ENCODE data around the gene MAP3K4.

Gene MAP3K4

DNA sequence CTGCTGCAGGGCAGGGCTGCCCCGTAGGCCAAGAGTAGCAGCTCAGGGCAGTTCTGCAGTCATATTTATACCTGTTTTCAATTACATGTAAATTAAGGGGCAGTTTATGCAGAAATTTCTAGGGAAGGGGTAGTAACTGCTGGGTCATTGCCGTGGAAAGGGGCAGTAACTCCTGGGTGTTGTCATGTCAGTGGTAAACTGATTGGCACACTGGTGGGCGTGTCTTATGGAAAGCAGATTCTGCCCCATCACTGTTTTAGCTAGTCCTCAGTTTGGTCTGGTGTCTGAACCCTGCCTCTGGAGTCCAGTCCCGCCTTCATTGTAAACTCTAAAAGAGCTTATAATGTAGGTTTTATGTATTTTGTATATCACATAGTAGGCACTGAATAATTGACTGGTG is 22.1 kb downstream of the MAP3K4 start:
- Histone ChIP-seq H3K9me3 (ENCODE audit: control insufficient read depth, low read length) (no peaks in the 10 kb centered on the region), H3K27me3 (ENCODE audit: control insufficient read depth, insufficient read depth, low read length) (peaks cover 11% of the 10 kb centered on the region), H3K4me1 (ENCODE audit: control insufficient read depth, insufficient read depth, low read length) (peaks cover 12% of the 10 kb centered on the region), H3K4me3 (ENCODE audit: low read length) (no peak overlapping the region), H3K9ac (ENCODE audit: low read length) (no peak overlapping the region), H3K36me3 (ENCODE audit: control insufficient read depth, insufficient read depth, low read length) (no peaks in the 10 kb centered on the region)

DNA sequence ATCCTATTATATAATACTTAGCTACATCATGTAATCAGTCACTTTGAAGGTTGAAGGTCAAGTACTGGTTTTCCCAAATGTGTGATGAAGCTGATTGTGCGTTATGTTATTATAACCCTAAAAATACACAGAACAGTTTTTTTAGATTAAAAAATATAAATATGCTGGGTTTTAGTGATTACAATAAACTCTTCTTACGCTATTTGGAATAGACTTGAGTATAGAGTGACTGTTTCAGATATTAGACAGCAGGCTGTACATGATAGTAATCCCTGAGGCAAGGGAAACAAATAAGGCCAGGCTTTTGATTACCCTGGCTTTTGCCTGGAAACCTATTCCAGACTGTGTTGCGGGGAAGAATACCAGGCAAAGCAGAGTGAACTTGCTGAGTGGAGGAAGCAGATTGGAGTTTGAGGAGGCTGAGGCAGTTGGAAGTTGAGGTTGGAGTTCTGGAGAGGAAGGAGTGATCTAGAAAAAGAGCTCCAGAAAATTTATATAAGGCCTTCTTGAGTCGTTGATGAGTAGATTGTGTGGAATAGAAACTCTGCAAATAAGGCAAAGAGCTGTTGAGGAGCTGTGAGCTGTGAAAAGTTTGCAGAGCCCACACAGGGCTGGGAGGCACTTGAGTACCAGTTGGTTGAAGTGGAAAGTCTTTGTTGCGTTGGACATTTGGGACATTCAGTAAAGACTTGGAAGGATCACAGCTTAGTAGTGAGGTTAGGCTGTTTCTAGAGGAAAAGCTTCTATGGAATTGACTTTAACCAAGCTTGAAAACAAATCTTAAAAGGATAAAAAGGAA is 26.4 kb downstream of the MAP3K4 start:
- no peaks in the 10 kb centered on the region for H3K36me3 ChIP-seq (ENCODE audit: control insufficient read depth, insufficient read depth, low read length)
- no peak overlapping the region for H3K4me3 ChIP-seq (ENCODE audit: low read length)
- no peak overlapping the region for H3K9ac ChIP-seq (ENCODE audit: low read length)
- H3K9me3 ChIP-seq (ENCODE audit: control insufficient read depth, low read length) = no peaks in the 10 kb centered on the region
- no peaks in the 10 kb centered on the region for H3K27me3 ChIP-seq (ENCODE audit: control insufficient read depth, insufficient read depth, low read length)
- H3K4me1 ChIP-seq (ENCODE audit: control insufficient read depth, insufficient read depth, low read length) = no peaks in the 10 kb centered on the region

DNA sequence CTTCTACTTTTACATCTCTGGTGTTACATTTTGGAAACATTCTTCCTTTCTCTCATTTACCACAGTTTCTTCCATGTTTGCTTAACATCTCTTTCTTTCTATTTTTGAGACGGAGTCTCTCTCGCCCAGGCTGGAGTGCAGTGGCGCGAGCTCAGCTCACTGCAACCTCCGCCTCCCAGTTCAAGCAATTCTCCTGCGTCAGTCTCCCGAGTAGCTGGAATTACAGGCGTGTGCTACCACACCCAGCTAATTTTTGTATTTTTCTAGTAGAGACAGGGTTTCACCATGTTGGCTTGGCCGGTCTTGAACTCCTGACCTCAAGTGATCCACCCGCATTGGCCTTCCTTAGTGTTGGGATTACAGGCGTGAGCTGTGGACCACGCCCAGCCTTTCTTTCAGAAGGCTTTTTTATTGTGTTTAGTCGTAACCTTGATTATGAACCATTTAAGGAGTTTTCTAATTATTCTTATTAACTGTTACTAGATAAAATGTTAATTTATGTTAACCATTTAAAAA is 27.8 kb downstream of the MAP3K4 start:
- H3K9me3 ChIP-seq (ENCODE audit: control insufficient read depth, low read length) = no peaks in the 10 kb centered on the region
- H3K27me3 ChIP-seq (ENCODE audit: control insufficient read depth, insufficient read depth, low read length) = no peaks in the 10 kb centered on the region
- H3K36me3 ChIP-seq (ENCODE audit: control insufficient read depth, insufficient read depth, low read length) = no peaks in the 10 kb centered on the region
- no peak overlapping the region for H3K9ac ChIP-seq (ENCODE audit: low read length)
- H3K4me3 ChIP-seq (ENCODE audit: low read length) = no peak overlapping the region
- no peaks in the 10 kb centered on the region for H3K4me1 ChIP-seq (ENCODE audit: control insufficient read depth, insufficient read depth, low read length)

DNA sequence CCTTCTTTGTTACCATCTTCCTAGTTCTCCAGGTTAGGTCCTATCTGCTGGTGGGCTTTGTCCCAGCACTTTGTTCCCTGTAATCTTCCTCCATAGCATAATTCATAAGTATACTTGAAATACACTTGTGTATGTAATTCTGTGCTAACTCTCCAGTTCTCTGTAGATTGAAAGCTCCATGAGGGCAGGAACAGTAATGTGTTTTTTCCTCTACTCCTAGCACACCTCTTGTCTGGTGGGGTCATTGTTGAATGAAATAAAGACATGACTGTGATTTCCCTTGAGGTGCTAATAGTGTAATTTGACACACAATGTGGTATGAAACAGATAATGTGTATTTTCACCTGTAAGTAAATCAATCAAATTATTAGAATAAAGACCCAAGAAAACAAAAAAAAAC is 30.0 kb downstream of the MAP3K4 start:
- Histone ChIP-seq H3K4me1 (ENCODE audit: control insufficient read depth, insufficient read depth, low read length) (no peaks in the 10 kb centered on the region), H3K9ac (ENCODE audit: low read length) (no peak overlapping the region), H3K36me3 (ENCODE audit: control insufficient read depth, insufficient read depth, low read length) (no peaks in the 10 kb centered on the region), H3K4me3 (ENCODE audit: low read length) (no peak overlapping the region), H3K9me3 (ENCODE audit: control insufficient read depth, low read length) (no peaks in the 10 kb centered on the region), H3K27me3 (ENCODE audit: control insufficient read depth, insufficient read depth, low read length) (no peaks in the 10 kb centered on the region)

DNA sequence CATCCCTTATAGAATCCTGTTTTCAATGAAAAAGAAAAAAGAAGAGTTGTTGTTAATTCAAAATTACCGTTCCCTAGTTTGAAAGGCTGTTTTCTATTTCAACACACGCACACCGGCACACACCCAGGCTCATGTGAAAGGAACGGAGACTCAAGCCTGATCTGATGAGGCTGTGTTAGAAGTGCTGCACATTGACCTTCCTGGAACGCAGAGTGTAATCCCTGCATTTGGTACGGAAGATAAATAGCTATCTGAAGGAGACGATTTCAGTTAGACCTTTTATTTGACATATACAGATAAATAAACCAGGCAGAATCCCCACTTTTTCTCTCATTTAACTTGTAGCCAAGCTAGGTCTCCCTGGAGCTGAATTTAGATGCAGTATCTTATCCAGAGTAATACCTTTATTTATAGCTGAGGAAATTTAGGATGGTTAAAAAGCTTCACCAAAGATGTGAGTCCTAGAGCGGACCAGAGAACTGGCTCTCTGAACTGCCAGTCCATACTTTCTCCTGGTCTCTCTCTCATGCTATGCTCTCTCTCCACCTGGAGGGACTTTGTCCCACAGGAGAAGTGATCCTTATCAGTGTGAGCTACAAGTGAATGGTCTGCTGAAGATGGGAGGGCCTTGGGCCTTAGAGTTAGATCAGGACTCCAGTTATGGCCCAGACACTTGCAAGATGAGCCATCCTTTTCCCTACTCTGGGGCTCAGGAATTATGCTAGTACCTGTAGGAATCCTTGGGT is 30.6 kb downstream of the MAP3K4 start:
- Histone ChIP-seq H3K9me3 (ENCODE audit: control insufficient read depth, low read length) (no peaks in the 10 kb centered on the region), H3K4me3 (ENCODE audit: low read length) (no peak overlapping the region), H3K4me1 (ENCODE audit: control insufficient read depth, insufficient read depth, low read length) (no peaks in the 10 kb centered on the region), H3K36me3 (ENCODE audit: control insufficient read depth, insufficient read depth, low read length) (no peaks in the 10 kb centered on the region), H3K27me3 (ENCODE audit: control insufficient read depth, insufficient read depth, low read length) (no peaks in the 10 kb centered on the region), H3K9ac (ENCODE audit: low read length) (no peak overlapping the region)

DNA sequence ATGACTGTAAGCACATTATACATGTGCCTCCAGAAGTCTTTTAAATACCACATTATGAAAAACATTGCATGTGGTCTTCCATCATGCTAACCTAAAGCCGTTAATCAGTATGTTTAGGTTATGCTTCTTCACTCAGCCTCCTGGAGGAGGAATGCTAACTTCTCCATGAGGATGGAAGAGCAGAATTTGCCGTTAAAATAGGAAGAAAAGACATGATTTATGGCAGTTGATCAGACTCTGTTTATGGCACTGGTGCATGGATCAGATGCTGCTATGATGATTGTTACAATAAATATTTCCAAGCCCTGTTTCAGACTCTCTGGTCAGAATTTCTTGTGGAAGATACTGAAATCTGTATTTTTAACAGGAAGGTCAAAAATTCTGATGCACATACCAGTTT is 31.7 kb downstream of the MAP3K4 start:
- H3K4me1 ChIP-seq (ENCODE audit: control insufficient read depth, insufficient read depth, low read length) = no peaks in the 10 kb centered on the region
- no peak overlapping the region for H3K4me3 ChIP-seq (ENCODE audit: low read length)
- no peaks in the 10 kb centered on the region for H3K36me3 ChIP-seq (ENCODE audit: control insufficient read depth, insufficient read depth, low read length)
- no peak overlapping the region for H3K9ac ChIP-seq (ENCODE audit: low read length)
- no peaks in the 10 kb centered on the region for H3K27me3 ChIP-seq (ENCODE audit: control insufficient read depth, insufficient read depth, low read length)
- no peaks in the 10 kb centered on the region for H3K9me3 ChIP-seq (ENCODE audit: control insufficient read depth, low read length)

DNA sequence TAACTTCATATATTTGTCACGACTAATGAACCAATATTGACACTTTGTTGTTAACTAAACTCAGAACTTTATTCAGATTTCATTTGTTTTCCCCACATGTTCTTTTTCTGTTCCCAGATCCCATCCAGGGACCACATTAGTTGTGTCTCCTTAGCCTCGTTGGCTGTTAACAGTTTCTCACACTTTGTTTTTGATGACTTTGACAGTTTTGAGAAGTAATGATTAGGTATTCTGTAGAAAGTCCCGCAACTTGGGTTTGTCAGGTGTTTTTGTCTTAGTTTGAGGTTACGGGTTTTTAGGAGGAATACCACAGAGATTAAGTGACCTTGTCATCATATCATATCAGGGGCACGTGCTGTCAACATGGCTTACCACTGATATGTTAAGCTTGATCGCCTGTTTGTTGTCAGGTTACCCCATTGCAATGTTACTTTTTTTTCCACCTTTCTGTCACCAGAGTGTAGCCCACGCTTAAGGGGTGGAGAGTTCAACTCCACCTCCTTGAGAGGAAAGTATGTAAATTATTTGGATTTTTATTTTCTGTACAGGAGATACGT is 32.9 kb downstream of the MAP3K4 start:
- H3K9ac ChIP-seq (ENCODE audit: low read length) = no peak overlapping the region
- no peaks in the 10 kb centered on the region for H3K27me3 ChIP-seq (ENCODE audit: control insufficient read depth, insufficient read depth, low read length)
- no peaks in the 10 kb centered on the region for H3K36me3 ChIP-seq (ENCODE audit: control insufficient read depth, insufficient read depth, low read length)
- no peaks in the 10 kb centered on the region for H3K9me3 ChIP-seq (ENCODE audit: control insufficient read depth, low read length)
- no peak overlapping the region for H3K4me3 ChIP-seq (ENCODE audit: low read length)
- H3K4me1 ChIP-seq (ENCODE audit: control insufficient read depth, insufficient read depth, low read length) = no peaks in the 10 kb centered on the region

DNA sequence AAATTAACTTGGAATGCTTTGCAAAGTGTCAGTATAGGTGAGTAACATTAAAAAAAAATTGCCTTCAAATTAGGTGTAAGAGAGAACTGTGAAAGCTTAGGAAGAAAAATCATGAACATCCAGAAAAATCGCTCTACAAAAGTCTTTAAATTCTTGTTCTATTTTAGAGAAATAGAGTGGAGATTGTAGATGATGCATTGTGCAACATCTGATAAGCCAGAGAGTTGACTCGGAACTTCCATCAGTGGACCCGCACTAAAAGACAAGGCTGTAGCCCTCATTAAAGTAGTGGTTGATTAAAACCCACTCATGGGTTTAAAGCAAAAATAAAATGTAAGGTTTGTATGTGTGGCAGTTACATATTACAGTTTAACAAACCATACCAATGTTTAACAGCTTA is 35.8 kb downstream of the MAP3K4 start:
- no peak overlapping the region for H3K4me3 ChIP-seq (ENCODE audit: low read length)
- no peak overlapping the region for H3K9ac ChIP-seq (ENCODE audit: low read length)
- H3K36me3 ChIP-seq (ENCODE audit: control insufficient read depth, insufficient read depth, low read length) = no peaks in the 10 kb centered on the region
- H3K4me1 ChIP-seq (ENCODE audit: control insufficient read depth, insufficient read depth, low read length) = no peaks in the 10 kb centered on the region
- H3K27me3 ChIP-seq (ENCODE audit: control insufficient read depth, insufficient read depth, low read length) = no peaks in the 10 kb centered on the region
- no peaks in the 10 kb centered on the region for H3K9me3 ChIP-seq (ENCODE audit: control insufficient read depth, low read length)

DNA sequence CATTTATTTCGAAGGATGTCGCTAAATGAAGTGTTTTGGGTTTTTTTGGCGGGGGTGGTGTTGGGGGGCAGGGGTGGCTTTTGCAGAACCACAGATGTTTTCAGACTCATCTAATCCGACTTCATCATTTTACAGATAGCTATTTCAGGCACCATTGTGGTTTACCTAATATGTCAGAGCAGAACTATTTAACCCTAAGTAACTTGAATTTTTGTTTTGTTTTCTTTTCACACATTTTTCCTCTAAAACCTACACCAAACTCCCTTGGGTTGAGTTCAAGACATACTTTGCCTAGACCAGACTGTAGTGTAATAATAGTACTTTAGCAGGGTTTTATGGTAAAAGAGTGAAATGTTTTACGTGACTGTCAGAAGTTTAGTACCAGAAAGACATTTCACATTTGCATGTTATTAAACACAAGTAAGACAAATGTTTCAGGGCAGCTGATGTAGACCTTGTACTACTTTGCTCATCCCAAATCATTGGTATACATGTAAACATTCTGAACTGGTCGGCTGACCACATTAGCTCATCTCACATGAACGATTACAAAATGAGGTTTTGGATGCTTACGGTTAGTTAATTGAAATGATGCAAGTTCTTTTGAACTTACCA is 37.7 kb downstream of the MAP3K4 start:
- no peak overlapping the region for H3K9ac ChIP-seq (ENCODE audit: low read length)
- H3K4me3 ChIP-seq (ENCODE audit: low read length) = no peak overlapping the region

DNA sequence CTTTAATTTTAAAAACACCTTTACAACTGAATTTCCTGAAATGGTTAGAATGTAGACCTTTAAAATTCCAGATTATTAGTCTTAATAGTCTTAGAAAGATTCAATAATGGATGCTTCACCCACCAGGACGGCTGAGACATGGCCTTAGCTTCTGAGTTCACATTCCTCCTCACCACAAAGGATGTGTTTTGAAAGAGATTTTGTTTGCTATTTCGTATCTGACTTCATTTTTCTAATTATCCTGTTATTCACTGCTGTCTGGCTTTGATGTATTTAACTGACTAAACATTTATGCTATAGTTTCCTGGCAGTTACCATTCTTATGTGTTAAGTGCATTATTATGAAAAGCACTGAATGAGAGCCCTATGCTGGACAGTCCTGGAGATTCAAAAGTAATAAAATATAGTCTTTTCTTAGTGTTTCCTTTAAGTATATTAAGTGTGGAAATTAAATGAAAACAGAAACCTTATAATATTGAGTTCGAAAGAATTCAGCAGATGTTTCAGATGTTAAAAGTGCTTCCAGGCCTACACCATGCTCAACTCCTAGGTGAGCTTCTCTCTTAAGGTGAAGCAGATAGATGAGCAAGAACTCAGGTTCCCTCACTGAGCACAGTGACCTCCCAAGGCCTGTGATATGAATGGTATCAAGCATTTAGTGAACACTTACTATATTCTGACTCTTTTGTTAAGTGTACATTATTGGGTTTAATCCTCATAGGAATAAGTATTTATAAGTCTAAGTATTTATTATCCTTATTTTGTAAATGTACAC is 40.3 kb downstream of the MAP3K4 start:
- H3K9me3 ChIP-seq (ENCODE audit: control insufficient read depth, low read length) = no peaks in the 10 kb centered on the region
- no peaks in the 10 kb centered on the region for H3K27me3 ChIP-seq (ENCODE audit: control insufficient read depth, insufficient read depth, low read length)
- no peaks in the 10 kb centered on the region for H3K4me1 ChIP-seq (ENCODE audit: control insufficient read depth, insufficient read depth, low read length)
- H3K36me3 ChIP-seq (ENCODE audit: control insufficient read depth, insufficient read depth, low read length) = no peaks in the 10 kb centered on the region
- H3K9ac ChIP-seq (ENCODE audit: low read length) = no peak overlapping the region
- no peak overlapping the region for H3K4me3 ChIP-seq (ENCODE audit: low read length)

More for the DNA sequence above, 37.7 kb downstream of the MAP3K4 start:
- no peaks in the 10 kb centered on the region for H3K36me3 ChIP-seq (ENCODE audit: control insufficient read depth, insufficient read depth, low read length)
- H3K4me1 ChIP-seq (ENCODE audit: control insufficient read depth, insufficient read depth, low read length) = no peaks in the 10 kb centered on the region
- no peaks in the 10 kb centered on the region for H3K9me3 ChIP-seq (ENCODE audit: control insufficient read depth, low read length)
- H3K27me3 ChIP-seq (ENCODE audit: control insufficient read depth, insufficient read depth, low read length) = no peaks in the 10 kb centered on the region

DNA sequence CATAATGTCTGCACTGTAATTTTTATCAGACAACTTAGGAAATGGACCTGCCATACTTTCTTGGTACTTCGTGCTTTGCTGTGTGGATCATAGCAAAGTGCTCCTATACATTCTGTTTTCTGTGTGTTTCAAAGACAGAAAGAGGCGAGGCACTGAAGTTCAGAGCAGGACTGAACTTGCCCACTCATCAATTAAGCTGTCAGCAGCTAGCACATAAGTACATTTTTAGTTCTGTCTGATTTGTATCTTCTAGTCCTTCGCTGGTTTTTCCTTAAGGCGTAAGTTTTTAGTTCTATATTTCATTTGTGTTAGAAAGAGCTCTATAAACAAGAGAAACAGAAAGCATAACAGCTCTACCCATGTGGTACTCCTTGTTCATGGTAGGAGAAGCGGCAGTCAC is 42.1 kb downstream of the MAP3K4 start:
- no peaks in the 10 kb centered on the region for H3K27me3 ChIP-seq (ENCODE audit: control insufficient read depth, insufficient read depth, low read length)
- H3K36me3 ChIP-seq (ENCODE audit: control insufficient read depth, insufficient read depth, low read length) = no peaks in the 10 kb centered on the region
- no peak overlapping the region for H3K4me3 ChIP-seq (ENCODE audit: low read length)
- no peaks in the 10 kb centered on the region for H3K4me1 ChIP-seq (ENCODE audit: control insufficient read depth, insufficient read depth, low read length)
- no peak overlapping the region for H3K9ac ChIP-seq (ENCODE audit: low read length)
- H3K9me3 ChIP-seq (ENCODE audit: control insufficient read depth, low read length) = no peaks in the 10 kb centered on the region
